Dedifferentiated amniotic fluid mesenchymal stem cell (primary cell): ENCODE measurements around the gene THG1L.
"Not testable (repeated sequence)": the region's sequence is repeated elsewhere in the genome, so short reads cannot be mapped to it uniquely, and the experiment has no call there.

Experiments
- DNase-seq: peaks from one replicate; pipeline ENCODE4 v3.0.0-alpha.2; 2016; ENCODE audit errors: extremely low spot score

THG1L gene

DNA sequence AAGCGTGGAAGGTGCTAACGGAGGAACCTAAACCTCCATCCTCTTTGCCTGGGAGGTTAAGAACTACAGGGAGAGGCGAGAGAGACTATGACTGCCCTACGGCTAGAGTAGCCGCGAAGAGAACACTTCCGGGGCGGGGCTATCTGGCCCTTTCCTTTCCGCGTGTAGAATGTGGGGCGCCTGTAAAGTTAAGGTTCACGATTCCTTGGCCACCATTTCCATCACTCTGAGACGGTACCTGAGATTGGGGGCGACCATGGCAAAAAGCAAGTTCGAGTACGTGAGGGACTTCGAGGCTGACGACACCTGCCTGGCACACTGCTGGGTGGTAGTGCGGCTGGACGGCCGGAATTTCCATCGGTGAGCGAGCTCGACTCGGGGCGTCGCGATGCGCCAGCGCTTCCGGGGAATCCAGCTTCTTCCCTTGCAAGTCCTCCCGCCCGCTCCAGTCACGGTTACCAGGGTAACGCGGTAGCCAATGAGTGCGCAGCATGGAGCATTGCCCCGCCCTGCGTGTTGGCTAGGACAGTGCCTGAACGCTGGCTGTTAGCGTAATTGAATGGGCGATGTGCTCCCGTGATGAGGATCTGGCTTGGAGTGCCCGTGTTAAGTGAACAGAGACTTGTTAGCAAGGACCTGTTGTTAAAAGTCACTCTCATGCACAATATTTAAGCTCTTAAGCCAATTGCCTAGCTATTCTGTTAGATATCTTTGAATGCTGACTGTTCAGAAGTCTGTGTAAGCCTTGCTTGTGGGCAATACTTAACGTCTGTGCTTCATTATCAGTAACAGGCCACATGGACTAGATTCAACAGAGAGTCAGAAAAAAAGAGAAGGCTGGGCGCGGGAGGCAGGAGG, at the start of gene THG1L:
Gene THG1L, plus strand, starts transcription at position 149 of the 858 bp plus-strand sequence. Its CDS starts 21 bp downstream, at position 170.
- peak; percentile 97 for DNase-seq

GRCh38 chr5:157682257-157682656, 49.0 kb upstream of the THG1L start:
- DNase-seq: no peak

DNA sequence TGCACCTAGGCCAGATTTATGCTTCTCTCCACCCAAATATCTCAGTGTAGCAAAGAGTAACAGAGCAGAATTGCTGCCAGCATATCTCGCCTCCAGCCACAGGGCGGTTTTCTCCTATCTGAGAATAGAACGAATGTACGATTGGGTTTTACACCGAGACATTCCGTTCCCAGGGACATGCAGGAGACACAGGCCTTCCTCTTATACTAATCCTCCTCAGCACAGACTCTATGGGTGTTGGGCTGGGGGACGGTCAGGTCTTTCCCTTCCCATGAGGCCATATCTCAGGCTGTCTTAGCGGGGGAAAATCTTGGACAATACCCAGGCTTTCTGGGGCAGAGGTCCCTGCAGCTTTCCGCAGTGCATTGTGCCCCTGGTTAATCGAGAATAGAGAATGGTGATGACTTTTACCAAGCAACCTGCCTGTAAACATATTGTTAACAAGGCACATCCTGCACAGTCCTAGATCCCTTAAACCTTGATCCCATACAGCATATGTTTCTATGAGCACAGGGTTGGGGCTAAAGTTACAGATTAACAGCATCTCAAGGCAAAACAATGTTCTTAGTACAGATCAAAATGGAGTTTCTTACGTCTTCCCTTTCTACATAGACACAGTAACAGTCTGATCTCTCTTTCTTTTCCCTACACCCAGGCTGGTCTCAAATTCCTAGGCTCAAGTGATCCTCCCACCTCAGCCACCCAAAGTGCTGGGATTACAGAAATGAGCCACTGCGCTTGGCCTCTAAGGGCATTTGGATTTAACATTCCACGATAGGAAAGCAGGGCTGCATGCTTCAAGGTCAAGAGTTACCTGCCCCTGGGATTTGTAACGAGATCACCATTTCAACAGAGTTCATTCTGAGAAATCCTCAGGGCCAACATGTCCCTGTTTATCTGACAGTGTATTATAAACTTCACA, 44.7 kb upstream of the THG1L start:
- DNase-seq: not testable (repeated sequence)

- no peak for DNase-seq
Observed at GRCh38 chr5:157687198-157687554, 44.0 kb upstream of the THG1L start.

DNA sequence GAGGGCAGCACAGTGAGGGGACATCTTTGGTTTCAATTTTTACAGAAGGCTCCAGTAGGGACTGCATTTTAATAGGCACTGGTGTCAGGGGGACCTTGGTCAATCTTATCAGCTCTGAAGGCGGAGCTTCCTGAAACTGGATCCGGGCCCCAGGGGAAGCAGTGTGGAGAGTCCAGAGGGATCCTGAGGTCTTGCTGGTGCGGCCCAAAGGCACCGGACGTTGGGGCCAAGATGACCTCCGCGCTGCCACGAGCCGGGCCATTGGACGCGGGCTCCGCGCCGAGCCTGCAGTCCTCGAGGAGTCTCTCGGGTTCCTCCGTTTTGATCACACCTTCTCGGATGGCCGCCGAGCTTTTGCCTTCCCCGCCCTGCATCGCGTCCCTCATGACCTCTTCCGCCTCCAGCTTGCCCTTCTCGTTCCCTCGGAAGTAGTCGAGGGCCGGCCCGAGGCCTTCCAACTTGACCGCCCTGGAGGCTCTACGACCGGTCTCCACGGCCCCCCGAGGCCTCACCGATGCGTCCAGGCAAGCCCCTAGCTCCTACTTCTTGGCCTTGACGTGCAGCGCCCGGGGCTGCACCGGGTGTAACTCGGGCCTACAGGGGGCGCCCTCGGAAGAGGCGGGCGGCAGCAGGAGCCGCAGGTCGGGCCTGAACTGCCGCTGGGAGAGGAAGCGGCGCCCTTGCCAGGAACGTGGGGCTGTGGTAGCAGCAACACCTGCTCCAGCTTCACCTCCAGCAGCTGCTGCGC, 41.1 kb upstream of the THG1L start:
- DNase-seq: no peak

GRCh38 chr5:157690690-157691433, 40.4 kb upstream of the THG1L start:
- no peak for DNase-seq

DNA sequence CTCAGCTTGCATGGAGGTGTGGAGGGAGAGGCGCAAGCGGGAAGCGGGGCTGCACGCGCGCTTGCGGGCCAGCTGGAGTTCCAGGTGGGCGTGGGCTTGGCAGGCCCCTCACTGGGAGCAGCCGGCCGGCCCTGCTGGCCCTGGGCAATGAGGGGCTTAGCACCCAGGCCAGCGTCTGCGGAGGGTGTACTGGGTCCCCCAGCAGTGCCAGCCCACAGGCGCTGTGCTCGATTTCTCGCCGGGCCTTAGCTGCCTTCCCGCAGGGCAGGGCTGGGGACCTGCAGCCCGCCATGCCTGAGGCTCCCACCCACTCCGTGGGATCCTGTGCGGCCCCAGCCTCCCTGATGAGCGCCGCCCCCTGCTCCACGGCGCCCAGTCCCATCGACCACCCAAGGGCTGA, 37.4 kb upstream of the THG1L start:
- not testable (repeated sequence) for DNase-seq

- not testable (repeated sequence) for DNase-seq
Observed at GRCh38 chr5:157696154-157696553, 35.1 kb upstream of the THG1L start.

GRCh38 chr5:157698674-157699073, 32.5 kb upstream of the THG1L start:
- not testable (repeated sequence) for DNase-seq

DNA sequence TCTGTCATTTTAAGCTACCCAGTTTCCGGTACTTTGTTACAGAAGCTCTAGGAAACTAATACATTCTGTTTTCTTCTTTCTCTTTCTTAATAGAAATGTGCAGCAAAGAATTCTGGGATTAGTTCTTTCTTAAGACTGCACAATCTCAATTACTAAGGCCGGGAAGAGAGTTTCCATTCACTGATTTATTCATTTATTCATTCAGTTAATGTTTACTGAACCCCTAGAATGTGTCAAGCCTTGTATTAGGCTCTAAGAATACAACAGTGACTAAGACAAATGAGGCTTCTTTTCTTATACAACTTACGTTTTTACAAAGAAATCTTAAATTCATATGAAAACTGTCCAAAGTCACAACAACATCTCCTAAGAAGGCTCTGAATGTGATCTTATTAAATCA, 27.5 kb upstream of the THG1L start:
- DNase-seq: no peak

DNA sequence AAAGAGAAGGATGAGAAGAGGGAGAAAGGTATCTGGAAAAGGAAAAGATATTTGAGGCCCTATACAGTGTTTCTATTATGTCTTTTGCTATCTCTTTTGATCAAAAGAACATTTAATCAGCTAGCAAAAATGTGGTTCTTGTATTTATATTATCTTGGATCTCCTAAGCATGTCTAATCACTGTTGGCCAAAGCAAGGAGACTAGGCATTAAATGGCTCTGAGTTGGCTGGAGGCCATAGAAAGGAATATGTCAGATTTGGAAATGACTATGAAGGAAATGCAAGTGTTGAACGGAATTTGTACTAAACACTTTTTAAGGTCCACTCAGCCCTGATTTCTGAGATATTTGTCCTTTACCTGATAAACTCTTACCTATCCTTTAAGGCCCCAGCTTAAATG, 22.4 kb upstream of the THG1L start:
- peak; percentile 15 for DNase-seq

- no peak for DNase-seq
Observed at GRCh38 chr5:157709346-157709745, 21.9 kb upstream of the THG1L start.

- no peak for DNase-seq
Observed at GRCh38 chr5:157710431-157710830, 20.8 kb upstream of the THG1L start.

DNA sequence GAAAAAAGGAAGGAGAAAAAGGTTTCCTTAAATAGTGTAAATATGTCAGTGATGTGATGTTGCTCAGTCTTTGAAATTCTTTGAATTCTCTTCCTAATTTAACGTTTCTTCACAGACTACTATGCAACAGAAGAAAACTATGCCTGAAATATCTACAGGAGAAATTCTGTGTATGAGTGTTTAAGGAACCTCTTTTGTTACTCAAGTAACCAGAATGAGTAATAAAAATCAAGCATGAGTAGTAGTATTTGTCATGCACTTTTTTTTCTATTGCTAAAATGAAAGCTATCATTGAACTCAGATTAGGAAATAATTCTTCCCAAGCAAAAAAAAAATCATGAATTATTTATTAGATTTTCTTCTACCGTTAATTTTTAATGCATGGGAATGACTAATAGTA, 20.3 kb upstream of the THG1L start:
- DNase-seq: peak; percentile 79

- no peak for DNase-seq
Observed at GRCh38 chr5:157713830-157714595, 17.2 kb upstream of the THG1L start.

DNA sequence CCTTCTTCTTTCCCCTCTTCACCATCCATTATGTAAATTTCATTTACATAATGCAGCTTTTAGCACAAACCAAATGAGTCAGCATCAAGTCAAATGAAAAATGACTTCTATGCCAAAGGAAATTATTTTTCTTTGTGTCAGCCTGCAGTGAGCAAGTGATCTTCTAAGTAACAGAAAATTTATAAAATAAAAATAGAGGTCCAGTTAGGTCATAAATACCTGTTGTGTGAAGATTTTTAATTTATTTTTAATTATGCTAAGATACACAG, 16.7 kb upstream of the THG1L start:
- no peak for DNase-seq

GRCh38 chr5:157718519-157718918, 12.7 kb upstream of the THG1L start:
- DNase-seq: peak; percentile 85

GRCh38 chr5:157719245-157719644, 12.0 kb upstream of the THG1L start:
- no peak for DNase-seq

DNA sequence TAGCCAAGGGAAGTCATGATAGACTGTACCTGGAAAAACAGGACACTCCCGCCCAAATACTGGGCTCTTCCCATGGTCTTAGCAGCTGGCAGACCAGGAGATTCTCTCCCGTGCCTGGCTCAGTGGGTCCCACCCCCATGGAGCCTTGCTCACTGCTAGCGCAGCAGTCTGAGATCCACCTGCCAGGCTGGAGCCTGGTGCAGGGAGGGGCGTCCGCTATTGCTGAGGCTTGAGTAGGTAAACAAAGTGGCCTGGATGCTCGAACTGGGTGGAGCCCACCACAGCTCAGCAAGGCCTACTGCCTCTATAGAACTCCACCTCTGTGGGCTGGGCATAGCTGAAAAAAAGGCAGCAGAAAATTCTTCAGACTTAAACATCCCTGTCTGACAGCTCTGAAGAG, 10.1 kb upstream of the THG1L start:
- DNase-seq: no peak

DNA sequence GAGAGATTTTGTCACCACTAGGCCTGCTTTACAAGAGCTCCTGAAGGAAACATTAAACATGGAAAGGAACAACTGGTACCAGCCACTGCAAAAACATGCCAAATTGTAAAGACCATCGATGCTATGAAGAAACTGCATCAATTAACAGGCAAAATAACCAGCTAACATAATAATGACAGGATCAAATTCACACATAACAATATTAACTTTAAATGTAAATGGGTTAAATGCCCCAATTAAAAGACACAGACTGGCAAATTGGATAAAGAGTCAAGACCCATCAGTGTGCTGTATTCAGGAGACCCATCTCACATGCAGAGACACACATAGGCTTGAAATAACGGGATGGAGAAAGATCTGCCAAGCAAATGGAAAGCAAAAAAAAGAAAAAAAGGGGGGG, 8.3 kb upstream of the THG1L start:
- not testable (repeated sequence) for DNase-seq

DNA sequence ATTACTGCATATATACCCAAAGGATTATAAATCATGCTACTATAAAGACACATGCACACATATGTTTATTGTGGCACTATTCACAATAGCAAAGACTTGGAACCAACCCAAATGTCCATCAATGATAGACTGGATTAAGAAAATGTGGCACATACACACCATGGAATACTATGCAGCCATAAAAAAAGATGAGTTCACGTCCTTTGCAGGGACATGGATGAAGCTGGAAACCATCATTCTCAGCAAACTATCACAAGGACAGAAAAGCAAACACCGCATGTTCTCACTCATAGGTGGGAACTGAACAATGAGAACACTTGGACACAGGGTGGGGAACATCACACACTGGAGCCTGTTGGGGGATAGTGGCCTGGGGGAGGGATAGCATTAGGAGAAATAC, 4.6 kb upstream of the THG1L start:
- DNase-seq: not testable (repeated sequence)
